Right lobe of liver (tissue), 4 donors: Measurements from ENCODE around the gene EPS15.

Experiments used
- POLR2A ChIP-seq: fragments of 450-650 bp; IDR thresholded peaks from one replicate; pipeline ENCODE4 v1.6.1; 2017; ENCODE audit warnings: antibody characterized with exemption, mild to moderate bottlenecking
- TF ChIP-seq, protein P1 (sequence below), 4 donors: fragments of 200-600 bp in 3 of 4; fragments of 450-650 bp in 1 of 4; IDR thresholded peaks; one replicate each; pipeline versions ENCODE4 v1.5.1 to v1.8.0; 2016 to 2022; ENCODE audit warnings: antibody characterized with exemption in 4 of 4, mild to moderate bottlenecking in 2 of 4
- donor health status: DM: no; HTN: no; CAD: no.
- donor health status: DM: no; HTN: no; CAD: no.
- donor health status: DM: no; HTN: yes; CAD: no.

DNA sequence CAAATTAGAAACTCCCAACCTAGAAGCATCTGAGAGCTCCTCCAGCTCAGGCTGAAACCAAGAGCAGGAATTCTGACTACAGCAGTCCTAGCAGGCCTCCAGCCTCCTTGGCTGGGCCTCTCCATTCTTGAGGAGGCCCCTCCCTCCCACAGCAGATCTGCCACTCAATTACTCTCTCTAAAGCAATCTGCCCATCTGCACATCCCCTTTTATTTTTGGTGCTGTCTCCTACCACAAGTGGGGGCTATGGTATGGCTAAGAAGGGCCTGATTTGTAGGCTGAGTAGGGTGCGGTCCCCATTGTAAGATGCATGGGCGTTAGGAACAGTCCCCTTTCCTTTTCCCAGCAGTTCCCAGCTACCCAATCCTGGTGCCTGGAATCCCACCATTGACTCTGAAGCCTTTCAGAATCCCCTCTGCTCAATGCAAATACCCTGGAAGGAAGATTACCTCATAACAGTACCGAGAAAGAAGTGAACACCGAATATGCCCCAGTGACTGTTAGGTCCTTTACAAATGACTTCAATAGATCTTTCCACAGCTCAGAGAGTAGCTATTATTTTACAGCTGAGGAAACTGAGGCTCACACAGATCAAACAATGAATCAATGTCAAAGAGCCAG lies 177.1 kb downstream of the EPS15 start:
- TF ChIP-seq, protein P1, sequence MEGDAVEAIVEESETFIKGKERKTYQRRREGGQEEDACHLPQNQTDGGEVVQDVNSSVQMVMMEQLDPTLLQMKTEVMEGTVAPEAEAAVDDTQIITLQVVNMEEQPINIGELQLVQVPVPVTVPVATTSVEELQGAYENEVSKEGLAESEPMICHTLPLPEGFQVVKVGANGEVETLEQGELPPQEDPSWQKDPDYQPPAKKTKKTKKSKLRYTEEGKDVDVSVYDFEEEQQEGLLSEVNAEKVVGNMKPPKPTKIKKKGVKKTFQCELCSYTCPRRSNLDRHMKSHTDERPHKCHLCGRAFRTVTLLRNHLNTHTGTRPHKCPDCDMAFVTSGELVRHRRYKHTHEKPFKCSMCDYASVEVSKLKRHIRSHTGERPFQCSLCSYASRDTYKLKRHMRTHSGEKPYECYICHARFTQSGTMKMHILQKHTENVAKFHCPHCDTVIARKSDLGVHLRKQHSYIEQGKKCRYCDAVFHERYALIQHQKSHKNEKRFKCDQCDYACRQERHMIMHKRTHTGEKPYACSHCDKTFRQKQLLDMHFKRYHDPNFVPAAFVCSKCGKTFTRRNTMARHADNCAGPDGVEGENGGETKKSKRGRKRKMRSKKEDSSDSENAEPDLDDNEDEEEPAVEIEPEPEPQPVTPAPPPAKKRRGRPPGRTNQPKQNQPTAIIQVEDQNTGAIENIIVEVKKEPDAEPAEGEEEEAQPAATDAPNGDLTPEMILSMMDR (IDR thresholded peaks at IDR 0.05), result no peak
- TF ChIP-seq POLR2A, result no peak
